ENCODE data around the gene FUT1. TPM values are rescaled to one million over a fixed set of nuclear protein-coding genes. Genes with fewer than 3 reads are reported as not detected.
A peak's percentile ranks its signal among the peaks of the same experiment; 100 is the strongest.
"Not testable (repeated sequence)": the region's sequence is repeated elsewhere in the genome, so short reads cannot be mapped to it uniquely, and the experiment has no call there.

Gene FUT1
- polyA plus RNA-seq: not detected

DNA sequence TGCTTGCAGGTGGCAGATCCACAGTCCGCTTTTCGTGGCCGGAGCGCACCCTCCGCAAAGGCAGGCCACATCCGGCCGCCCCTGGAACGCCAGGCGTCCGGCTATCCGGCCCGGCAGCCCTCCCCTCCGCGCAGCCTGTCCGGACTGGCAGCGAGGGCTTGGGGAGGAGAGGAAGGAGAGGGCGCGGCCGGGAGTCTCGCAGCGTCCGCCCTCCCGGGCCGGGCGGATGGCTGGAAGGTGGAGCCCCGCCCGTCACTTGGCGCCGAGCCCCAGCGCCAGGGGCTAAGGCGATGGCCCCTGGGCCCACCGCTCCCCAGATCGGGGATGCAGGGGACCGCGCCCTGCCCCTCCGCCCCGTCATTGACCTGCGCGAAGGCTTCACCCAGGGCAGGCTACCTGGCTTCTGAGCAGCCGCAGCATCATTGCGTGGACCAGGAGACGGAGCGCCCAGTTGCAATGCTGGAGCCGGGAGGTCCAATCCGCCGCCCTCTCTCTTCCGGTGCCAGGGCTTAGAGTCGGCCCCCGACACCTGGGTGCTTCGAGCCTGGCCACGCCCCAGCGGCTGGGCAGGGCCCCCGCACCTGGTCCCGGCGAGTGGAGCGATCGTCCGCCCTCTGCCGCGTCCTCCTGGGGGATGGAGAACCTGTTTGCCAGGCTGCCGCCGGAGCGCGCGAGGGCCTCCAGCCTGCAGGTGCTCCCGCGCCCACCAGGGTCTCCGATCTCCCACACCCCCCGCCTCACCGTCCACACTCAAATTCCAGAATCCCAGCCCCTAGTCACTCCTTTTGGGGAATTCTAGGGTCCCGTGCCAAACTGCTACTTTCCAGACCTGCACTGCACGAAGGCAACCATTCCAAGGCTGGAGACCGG is at the start of gene FUT1:
Gene FUT1 (minus strand): TSS at position 146 of the 870 bp plus-strand sequence. CDS start 1,360 bp downstream, outside the sequence.
- Mint-ChIP-seq H3K27me3 (peaks cover 33% of the 10 kb centered on the region), H3K27ac (no peak within 1 kb of the TSS), H3K4me1 (peaks cover 3 to 6% (median 5%) of the 10 kb centered on the region in 3 donors), H3K4me3 (peak within 1 kb of the TSS in 3 of 4 donors; percentile 45 to 81 (median 75)), H3K9me3 (no peaks in the 10 kb centered on the region), H3K36me3 (no peaks in the 10 kb centered on the region)

DNA sequence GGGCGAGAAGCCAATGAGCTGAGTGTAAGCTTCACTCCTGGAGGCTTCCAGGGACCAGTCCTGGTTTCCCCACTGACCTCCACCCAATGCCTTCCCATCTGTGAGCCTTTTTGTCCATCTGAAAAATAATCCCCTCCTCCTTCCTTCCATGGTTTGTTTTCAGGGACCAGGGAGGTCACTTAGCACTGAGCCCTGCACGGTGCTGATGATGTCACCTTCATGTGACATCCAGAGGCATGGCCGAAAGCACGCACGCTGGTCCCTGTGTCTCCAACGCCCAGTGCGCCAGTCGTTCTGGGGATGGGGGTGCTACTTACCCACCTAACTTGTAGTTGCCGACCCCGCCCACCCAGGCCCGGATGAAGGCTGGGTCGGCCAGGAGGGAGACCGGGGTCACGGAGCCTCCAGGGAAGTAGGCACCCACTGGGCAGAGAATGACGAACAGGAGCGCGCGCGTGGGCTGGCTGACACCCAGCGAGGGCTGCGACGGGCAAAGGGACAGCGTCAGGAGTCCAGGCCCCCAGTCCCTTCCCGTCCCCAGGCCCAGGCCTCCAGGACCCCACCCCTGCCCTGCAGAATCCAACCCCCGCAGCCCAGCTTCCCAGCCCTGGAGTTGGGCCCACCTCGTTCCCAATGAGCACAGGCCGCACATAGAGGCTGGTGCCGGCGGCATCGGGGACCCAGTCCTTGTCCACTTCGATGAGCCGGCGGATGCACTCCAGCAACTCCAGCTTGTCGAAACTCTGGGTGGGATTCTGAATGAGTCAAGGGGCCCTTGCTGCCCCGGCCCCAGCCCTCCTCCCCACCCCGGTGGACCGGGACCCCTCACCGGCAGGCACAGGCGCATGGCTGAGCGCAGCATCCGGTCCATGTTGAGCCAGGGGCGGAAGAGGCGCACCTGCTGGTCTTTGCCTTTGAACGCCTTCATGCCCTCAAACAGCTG is 47.2 kb upstream of the FUT1 start:
- Mint-ChIP-seq H3K9me3 (no peaks in the 10 kb centered on the region), H3K27me3 (no peaks in the 10 kb centered on the region), H3K27ac (no peak overlapping the region), H3K4me3 (no peak overlapping the region), H3K4me1 (peaks cover 5 to 8% (median 6%) of the 10 kb centered on the region in 3 donors), H3K36me3 (no peaks in the 10 kb centered on the region)

DNA sequence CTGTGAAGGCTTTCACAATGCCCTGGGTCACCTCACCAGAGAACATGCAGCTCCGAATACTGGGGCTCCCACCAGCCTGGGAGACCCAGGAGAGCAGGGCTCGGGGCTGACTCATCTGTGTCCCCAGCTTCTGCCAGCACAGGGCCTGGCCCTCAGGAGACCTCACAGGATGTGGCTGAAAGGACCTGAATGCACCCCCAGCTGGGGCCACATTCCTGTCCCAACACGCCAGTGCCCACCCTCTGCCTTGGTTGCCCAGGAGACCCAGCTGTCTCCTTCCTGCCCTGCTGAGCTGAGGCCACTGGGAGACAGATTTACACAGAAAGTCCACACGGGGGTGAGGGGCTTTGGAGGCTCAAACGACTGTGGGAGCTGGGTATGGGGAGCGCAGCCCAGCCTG is 46.5 kb upstream of the FUT1 start:
- Mint-ChIP-seq H3K27me3 (no peaks in the 10 kb centered on the region), H3K4me3 (no peak overlapping the region), H3K27ac (no peak overlapping the region), H3K9me3 (no peaks in the 10 kb centered on the region), H3K36me3 (no peaks in the 10 kb centered on the region), H3K4me1 (peaks cover 5 to 8% (median 6%) of the 10 kb centered on the region in 3 donors)

DNA sequence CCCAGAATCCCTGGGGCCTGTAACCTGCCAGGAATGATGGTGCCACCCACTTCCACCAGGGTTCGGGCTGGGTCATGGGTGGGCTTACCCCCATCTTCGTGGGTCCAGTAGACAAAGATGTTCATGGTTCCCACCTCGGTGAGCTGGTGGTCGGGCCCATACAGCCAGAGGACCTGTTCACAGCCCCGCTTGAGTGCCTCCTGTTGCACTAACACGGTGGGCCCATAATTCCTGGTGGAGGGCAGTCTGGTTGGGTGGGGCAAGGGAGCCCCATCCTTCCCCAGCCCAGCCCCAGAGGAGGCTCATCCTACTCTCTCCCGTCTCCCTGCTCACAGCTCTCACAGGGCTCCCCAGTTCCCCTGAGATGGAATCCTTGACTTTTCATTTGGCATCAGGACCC is 44.7 kb upstream of the FUT1 start:
- Mint-ChIP-seq H3K4me1 (peaks cover 5 to 8% (median 6%) of the 10 kb centered on the region in 3 donors), H3K36me3 (no peaks in the 10 kb centered on the region), H3K27me3 (no peaks in the 10 kb centered on the region), H3K9me3 (no peaks in the 10 kb centered on the region), H3K4me3 (no peak overlapping the region), H3K27ac (peak overlapping the region in 1 of 3 donors; percentile 19)

- Mint-ChIP-seq H3K4me3 (no peak overlapping the region), H3K27ac (peak overlapping the region in 1 of 3 donors; percentile 19), H3K9me3 (no peaks in the 10 kb centered on the region), H3K4me1 (peaks cover 5 to 8% (median 6%) of the 10 kb centered on the region in 3 donors), H3K36me3 (no peaks in the 10 kb centered on the region), H3K27me3 (no peaks in the 10 kb centered on the region)
Measured at GRCh38 chr19:48796298-48797083, 44.0 kb upstream of the FUT1 start.

GRCh38 chr19:48795685-48796070 is 43.2 kb upstream of the FUT1 start:
- Mint-ChIP-seq H3K27ac (peak overlapping the region; percentile 23 to 95 (median 93)), H3K27me3 (no peaks in the 10 kb centered on the region), H3K4me1 (peaks cover 5 to 6% (median 5%) of the 10 kb centered on the region in 3 donors), H3K9me3 (no peaks in the 10 kb centered on the region), H3K36me3 (no peaks in the 10 kb centered on the region), H3K4me3 (peak overlapping the region in 2 of 4 donors; percentile 68 to 96)

DNA sequence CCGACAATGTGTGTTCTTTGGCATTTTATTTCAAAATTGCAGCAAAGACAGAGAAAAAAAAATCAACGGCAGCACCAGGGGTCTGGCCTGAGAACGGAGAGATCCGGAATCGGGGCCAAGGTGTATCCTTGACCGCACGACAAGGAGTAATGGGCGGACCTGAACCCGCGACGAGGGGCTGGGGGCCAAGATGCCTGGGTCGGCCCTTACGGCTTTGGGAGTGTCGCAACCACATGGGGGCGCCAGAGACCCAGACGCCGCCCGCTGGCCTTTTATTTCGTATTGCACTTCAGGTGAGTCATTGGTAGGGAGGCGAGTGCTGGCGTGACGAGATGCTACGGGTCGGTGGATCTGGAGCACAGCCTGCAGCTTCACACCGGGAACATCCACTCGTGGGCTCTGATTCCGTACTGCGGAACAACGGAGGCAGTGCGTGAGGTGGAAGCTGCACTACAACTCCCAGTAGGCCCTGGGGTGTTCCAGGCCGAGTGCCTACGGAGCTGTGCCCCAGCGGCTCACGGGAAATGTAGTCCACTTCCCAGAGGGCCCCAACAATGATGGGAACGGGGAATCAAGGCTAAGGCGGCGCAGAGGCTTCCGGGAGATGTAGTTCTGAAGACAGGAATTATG is 42.7 kb upstream of the FUT1 start:
- Mint-ChIP-seq H3K4me1 (peaks cover 5 to 6% (median 5%) of the 10 kb centered on the region in 3 donors), H3K4me3 (peak overlapping the region; percentile 68 to 99 (median 96)), H3K36me3 (no peaks in the 10 kb centered on the region), H3K9me3 (no peaks in the 10 kb centered on the region), H3K27me3 (no peaks in the 10 kb centered on the region), H3K27ac (peak overlapping the region; percentile 23 to 95 (median 93))

GRCh38 chr19:48794291-48794690 is 41.9 kb upstream of the FUT1 start:
- no peaks in the 10 kb centered on the region for H3K36me3 Mint-ChIP-seq
- no peak overlapping the region for H3K27ac Mint-ChIP-seq
- peaks cover 5 to 6% (median 5%) of the 10 kb centered on the region in 3 donors for H3K4me1 Mint-ChIP-seq
- no peaks in the 10 kb centered on the region for H3K27me3 Mint-ChIP-seq
- peak overlapping the region in 1 of 4 donors; percentile 96 for H3K4me3 Mint-ChIP-seq
- no peaks in the 10 kb centered on the region for H3K9me3 Mint-ChIP-seq

DNA sequence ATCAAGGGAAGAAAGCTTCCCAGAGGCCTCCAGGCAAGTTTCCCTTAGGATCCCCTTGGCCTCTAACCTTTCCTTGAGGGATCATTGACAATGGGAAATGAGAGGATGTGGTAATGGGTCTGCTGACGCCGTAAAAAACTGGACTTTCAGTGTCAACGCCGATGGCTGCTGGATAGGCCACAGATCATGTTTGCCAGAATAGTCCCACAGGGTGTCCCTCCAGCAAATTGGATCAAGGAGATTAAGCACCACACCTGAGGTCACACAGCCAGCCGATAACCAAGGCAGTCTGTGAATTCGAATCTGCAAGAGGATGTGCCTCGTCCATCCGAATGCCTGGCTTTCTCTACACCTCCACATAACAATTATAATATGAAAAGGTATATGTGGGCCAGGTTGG is 40.8 kb upstream of the FUT1 start:
- Mint-ChIP-seq H3K27ac (peak overlapping the region in 1 of 3 donors; percentile 53), H3K4me3 (peak overlapping the region in 1 of 4 donors; percentile 27), H3K9me3 (no peaks in the 10 kb centered on the region), H3K27me3 (no peaks in the 10 kb centered on the region), H3K36me3 (no peaks in the 10 kb centered on the region), H3K4me1 (peaks cover 5 to 6% (median 5%) of the 10 kb centered on the region in 3 donors)

DNA sequence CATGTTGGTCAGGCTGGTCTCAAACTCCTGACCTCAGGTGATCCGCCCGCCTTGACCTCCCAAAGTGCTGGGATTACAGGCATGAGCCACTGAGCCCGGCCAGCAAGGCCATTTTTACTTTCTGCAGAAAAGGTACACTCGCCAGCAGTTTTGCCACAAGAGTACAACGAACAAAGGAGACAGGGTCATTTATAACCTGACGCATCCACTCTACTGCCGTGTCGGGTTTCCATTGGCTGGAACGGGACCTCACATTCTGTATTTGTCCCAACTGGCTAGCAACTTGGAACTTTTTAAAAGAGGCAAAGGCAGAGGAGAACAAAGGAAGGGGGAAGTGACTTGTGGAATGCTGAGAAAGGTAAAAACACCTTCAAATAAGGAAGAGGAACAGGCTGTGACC is 34.9 kb upstream of the FUT1 start:
- not testable (repeated sequence) for H3K27ac Mint-ChIP-seq, H3K4me1 Mint-ChIP-seq, H3K4me3 Mint-ChIP-seq, H3K9me3 Mint-ChIP-seq, H3K36me3 Mint-ChIP-seq, H3K27me3 Mint-ChIP-seq

- not testable (repeated sequence) for H3K36me3 Mint-ChIP-seq, H3K27me3 Mint-ChIP-seq, H3K4me1 Mint-ChIP-seq, H3K27ac Mint-ChIP-seq, H3K4me3 Mint-ChIP-seq, H3K9me3 Mint-ChIP-seq
Measured at GRCh38 chr19:48786422-48786821, 34.0 kb upstream of the FUT1 start.

DNA sequence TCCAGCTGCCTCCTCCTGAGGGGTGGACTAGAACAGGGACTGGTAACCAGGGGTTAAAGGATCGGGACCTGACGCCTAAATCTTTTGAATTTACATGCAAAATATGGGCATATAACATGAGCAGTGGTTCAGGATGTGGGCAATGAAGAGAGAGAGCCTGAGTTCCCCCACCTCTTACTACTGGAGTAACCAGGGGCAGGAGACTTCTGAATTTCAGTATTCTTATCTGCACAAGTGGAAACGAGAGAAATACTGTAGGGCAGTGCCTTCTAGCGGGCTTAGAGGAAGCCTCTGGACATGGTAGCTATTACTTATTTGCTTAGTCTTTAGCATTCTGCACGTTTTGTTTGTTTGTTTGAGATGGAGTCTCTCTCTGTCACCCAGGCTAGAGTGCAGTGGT is 32.1 kb upstream of the FUT1 start:
- peaks cover 2% of the 10 kb centered on the region for H3K27me3 Mint-ChIP-seq
- H3K9me3 Mint-ChIP-seq: no peaks in the 10 kb centered on the region
- peaks cover 9 to 15% (median 14%) of the 10 kb centered on the region in 3 donors for H3K4me1 Mint-ChIP-seq
- peaks cover 2% of the 10 kb centered on the region for H3K36me3 Mint-ChIP-seq
- no peak overlapping the region for H3K27ac Mint-ChIP-seq
- no peak overlapping the region for H3K4me3 Mint-ChIP-seq

DNA sequence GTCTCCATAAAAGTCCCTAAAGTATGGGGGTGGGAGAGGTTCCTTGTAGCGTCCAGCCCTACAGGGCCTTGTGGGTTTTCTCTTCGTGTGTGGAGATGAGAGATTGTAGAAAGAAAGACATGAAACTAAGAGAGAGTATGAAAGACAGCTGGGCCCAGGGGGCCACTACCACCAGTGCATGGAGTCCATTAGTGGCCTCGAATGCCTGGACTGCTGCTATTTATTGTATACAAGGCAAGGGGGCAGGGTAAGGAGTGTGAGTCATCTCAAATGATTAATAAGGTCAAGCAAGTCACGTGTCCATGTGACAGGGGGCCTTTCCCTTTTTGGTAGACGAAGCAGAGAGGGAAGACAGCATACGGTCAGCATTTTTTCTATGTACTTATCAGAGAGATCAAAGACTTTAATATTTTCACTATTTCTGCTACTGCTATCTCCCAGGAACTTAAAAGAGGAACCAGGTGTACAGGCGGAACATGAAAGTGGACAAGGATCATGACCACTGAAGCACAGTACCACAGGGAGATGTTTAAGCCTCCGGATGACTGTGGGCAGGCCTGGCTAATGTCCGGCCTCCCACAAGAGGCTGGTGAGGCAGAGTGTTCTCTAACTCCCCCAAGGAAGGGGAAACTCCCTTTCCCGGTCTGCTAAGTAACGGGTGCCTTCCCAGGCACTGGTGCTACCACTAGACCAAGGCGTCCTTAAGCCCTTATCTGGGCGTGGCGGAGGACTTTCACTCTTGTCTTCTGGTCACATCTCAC is 28.4 kb upstream of the FUT1 start:
- Mint-ChIP-seq H3K27ac (peak overlapping the region in 1 of 3 donors; percentile 7), H3K4me1 (peaks cover 9 to 13% (median 11%) of the 10 kb centered on the region in 3 donors), H3K27me3 (peaks cover 2% of the 10 kb centered on the region), H3K36me3 (peaks cover 2% of the 10 kb centered on the region), H3K4me3 (no peak overlapping the region), H3K9me3 (no peaks in the 10 kb centered on the region)

Data from IgD-negative memory B cell (primary cell).